Umbilical cord (tissue), 2 donors: ENCODE data around the gene ITPR2. TPM values are rescaled to one million over a fixed set of nuclear protein-coding genes. Genes with fewer than 3 reads are reported as not detected.
"Not testable (repeated sequence)": the region's sequence is repeated elsewhere in the genome, so short reads cannot be mapped to it uniquely, and the experiment has no call there.

Experiments used
- DNase-seq: peaks from one replicate; pipeline ENCODE4 v3.0.0-alpha.2; 2015; ENCODE audit warnings: low spot score
- total RNA-seq: library from RNA; depleted of rRNA; stranded (reverse); fragments of >200 nt; gene quantifications from one replicate; pipeline ENCODE4 v1.2.3, GENCODE V29; 2014; ENCODE audit warnings: low replicate concordance; ENCODE audit not compliant: insufficient read depth

Gene ITPR2
- 175 TPM for total RNA-seq

- peak; percentile 96 for DNase-seq
Observed at GRCh38 chr12:26832822-26833742, at the start of gene ITPR2. Gene ITPR2 (minus strand): TSS chr12:26833194. CDS start chr12:26832781, 413 bp downstream.

DNA sequence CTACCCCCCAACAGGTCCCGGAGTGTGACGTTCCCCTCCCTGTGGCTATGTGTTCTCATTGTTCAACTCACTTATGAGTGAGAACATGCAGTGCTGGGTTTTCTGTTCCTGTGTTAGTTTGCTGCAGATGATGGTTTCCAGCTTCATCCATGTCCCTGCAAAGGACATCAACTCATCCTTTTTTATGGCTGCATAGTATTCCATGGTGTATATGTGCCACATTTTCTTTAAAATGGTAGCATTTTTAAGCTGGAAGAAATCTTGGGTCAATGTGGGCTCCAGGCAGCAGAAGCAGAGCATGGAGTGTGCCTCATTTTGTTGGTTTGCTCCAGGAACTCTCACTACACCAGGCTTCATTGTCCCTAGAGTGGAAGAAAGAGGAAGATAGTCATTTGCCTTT is 47.6 kb upstream of the ITPR2 start:
- no peak for DNase-seq

DNA sequence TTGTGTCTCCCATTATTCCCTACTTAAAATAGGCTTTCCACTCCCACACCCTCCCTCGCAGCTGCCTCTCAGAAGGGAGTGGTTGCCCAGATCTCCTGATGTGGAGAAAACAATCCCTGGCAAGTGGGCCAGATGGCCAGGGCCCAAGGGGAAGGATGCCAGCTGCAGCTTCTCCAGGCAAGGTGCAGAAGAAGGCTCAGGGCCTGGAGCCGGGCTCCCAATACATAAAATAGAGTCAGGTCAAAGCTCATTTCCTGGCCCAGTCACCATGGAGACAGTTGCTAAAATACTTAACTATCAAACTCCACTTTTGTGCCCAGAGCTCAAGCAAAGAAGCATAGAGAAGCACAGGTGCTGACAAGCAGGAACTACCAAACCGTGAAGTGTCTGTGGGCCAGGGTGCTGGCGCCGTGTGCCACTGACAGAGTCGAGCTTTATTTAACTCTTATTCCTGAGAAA is 45.7 kb upstream of the ITPR2 start:
- DNase-seq: no peak

DNA sequence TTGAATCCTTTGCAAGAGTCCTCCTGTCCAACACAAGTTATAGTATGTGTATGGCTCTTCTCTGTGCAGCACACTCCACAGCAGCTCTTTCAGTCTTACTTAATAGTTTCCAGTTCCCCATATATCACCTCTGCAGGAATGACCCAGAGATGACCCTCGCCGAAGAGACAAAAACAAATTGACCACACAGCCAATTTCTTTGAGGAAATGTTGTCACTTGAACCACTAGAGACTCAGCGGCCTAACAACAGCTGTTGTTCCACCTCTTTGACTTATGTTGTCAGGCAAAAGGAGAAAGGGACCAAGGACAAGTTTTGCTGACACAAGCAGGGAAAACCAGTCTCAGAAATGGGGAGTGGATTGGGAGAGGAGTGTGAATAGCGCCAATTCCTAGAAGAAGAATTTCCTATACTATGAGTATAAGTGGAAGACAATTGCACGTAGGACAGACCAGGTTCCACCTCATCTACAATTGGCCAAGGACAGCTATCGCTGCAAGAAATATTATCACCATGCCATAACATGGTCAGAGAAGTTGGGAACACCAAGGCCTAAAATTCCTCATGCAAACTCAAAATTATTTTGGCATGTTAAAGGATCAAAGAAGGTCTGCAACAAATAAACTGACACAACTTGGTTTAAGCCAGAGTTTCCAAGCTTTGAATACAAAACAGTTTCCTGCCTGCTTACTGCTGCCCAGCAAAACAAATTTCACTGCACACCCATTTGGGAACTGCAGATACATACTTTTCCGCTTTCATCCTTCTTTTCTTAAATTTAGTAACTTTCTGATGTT is 41.7 kb upstream of the ITPR2 start:
- DNase-seq: peak; percentile 8

GRCh38 chr12:26872625-26873024 is 39.6 kb upstream of the ITPR2 start:
- no peak for DNase-seq

DNA sequence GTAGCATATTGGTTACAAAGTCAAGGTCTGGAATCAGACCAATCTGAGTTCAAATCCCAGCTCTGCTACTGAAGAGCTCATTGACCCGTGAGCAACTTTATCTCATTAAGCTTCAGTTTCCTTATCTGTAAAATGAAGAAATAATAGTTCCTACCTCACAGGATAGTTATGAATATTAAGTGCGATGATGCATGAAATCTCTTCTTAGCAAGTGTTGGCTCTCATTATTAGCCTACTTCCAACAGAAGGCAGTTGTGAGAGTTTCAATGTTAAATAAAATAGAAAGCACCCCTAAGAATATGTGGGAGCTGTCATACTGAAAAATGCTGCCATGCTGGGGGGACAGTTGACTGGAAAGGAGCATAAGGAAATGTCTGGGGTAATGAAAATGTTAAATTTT is 39.0 kb upstream of the ITPR2 start:
- DNase-seq: no peak

- peak; percentile 97 for DNase-seq
Observed at GRCh38 chr12:26870491-26871419, 37.8 kb upstream of the ITPR2 start.

GRCh38 chr12:26869908-26870459 is 37.0 kb upstream of the ITPR2 start:
- DNase-seq: peak; percentile 11

DNA sequence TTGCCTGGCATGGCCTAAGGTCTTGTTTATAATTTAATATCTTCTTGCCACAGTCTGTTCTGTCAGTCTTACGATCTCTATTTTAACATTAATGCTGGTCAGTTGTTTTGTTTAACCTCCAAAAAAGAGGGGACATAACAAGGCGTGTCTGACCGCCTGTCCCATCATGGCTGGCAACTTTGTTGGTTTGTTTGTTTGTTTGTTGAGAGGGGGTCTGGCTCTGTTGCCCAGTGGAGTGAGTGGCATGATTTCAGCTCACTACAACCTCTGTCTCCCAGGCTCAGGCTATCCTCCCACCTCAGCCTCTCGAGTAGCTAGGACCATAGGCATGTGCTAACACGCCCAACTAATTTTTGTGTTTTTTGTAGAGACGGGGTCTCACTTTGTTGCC is 36.1 kb upstream of the ITPR2 start:
- DNase-seq: no peak

- DNase-seq: no peak
Observed at GRCh38 chr12:26868447-26869103, 35.6 kb upstream of the ITPR2 start.

- DNase-seq: no peak
Observed at GRCh38 chr12:26867080-26867479, 34.1 kb upstream of the ITPR2 start.

- DNase-seq: no peak
Observed at GRCh38 chr12:26863515-26863914, 30.5 kb upstream of the ITPR2 start.

DNA sequence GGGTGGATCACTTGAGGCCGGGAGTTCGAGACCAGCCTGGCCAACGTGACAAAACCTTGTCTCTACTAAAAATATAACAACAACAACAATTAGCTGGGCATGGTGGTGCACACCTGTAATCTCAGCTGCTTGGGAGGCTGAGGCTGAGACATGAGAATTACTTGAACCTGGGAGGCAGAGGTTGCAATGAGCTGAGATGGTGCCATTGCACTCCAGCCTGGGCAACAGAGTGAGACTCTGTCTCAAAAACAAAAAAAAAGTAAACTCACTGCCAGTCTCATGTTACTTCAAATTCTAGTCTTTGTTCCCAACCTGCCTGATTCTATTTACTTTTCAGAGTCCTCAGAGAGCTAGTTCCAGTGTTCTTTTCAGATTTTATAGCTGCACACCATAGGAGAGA is 29.8 kb upstream of the ITPR2 start:
- DNase-seq: not testable (repeated sequence)

GRCh38 chr12:26861690-26862089 is 28.7 kb upstream of the ITPR2 start:
- DNase-seq: no peak

- peak; percentile 61 for DNase-seq
Observed at GRCh38 chr12:26857465-26858176, 24.6 kb upstream of the ITPR2 start.

DNA sequence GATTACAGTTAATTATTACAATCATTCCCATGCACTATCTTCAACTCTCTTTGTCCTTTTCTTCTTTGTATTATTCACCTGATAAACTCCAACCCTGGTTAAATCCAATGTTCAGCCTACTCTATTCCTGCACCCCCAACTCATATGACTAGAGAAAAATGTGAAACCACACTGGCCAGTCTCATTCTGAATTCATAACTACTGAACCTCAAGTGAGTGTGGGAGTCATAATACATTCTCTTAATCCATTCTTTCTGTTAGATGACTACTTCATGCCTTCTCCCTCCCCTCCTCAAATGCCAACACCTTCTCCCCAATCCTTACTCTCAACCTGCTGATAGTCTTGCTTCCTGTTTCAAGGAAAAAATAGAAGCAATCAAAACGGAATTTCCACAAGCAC is 22.3 kb upstream of the ITPR2 start:
- DNase-seq: no peak

DNA sequence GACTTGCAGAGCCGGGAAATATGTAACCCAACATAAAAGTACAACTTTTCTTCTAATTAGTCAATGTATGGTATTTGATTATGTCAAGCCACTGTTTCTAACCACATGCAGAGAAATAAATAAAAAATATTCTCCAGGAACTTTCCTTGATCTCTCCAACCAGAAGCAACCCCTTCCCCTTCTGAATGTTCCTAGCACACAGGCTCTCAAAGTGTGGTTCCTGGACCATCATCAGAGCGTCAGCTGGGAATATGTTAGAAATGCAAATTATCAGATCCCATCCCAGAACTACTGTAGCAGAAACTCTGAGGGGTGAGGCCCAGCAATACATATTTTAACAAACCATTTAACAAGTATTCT is 21.0 kb upstream of the ITPR2 start:
- DNase-seq: no peak

- DNase-seq: peak; percentile 69
Observed at GRCh38 chr12:26853303-26854030, 20.5 kb upstream of the ITPR2 start.
